Ovary (tissue), 3 donors: ENCODE data around the gene WDR54.
"Not testable (repeated sequence)": the region's sequence is repeated elsewhere in the genome, so short reads cannot be mapped to it uniquely, and the experiment has no call there.

Experiments
- CTCF ChIP-seq, 3 donors: fragments of 450-650 bp in 2 of 3; fragments of 200-600 bp in 1 of 3; IDR thresholded peaks; one replicate each; pipeline versions ENCODE4 v1.5.1 to v1.8.0; 2016 to 2022; ENCODE audit warnings: antibody characterized with exemption in 3 of 3, mild to moderate bottlenecking in 1 of 3
- EP300 ChIP-seq: sonication (generic); formaldehyde crosslinking; IDR thresholded peaks from one replicate; pipeline ENCODE4 v1.6.1; 2017; ENCODE audit warnings: antibody characterized with exemption
- donor health status: DM: no; HTN: no; CAD: no.

- TF ChIP-seq CTCF (IDR thresholded peaks at IDR 0.05); EP300: not testable (repeated sequence)
Measured at GRCh38 chr2:74420443-74421103, 957 bp upstream of the WDR54 start.
